Measurements from ENCODE around the gene ATXN2. TPM values are rescaled to one million over a fixed set of nuclear protein-coding genes. Genes with fewer than 3 reads are reported as not detected.
"Not testable (repeated sequence)": the region's sequence is repeated elsewhere in the genome, so short reads cannot be mapped to it uniquely, and the experiment has no call there.

Gene ATXN2
- total RNA-seq, 2 donors from 2014 or later: 81.0 to 109 TPM

DNA sequence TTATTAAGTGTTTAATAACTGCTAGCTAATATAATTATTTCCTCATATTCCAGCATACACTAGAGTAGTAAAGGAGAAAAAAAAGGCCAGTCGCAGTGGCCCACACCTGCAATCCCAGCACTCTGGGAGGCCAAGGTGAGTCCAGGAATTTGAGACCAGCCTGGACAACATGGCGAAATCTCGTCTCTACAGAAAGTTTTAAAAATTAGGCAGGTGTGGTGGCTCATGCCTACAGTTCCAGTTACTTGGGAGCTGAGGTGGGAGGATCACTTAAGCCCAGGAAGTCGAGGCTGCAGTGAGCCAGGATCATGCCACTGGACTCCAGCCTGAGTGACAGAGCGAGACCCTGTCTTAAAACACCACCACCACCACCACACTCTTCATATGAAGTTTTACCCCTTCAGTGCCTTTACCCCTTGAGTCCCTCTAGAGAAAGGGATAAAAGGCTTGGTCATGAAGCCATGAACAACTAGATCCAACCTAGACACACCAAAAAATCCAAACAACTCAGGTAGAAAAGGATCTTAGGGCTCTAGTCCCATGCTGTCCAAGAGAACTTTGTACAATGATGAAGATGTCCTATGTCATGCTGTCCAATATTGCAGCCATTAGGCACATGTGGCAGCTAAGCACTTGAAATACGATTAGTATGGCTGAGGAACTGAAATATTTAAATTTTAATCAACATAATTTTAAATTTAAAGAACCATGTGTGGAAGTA, 29.6 kb downstream of the ATXN2 start:
- Histone ChIP-seq H3K4me1 (ENCODE audit: control insufficient read depth in 1 of 2, low read depth in 2 of 2) (peaks cover 7 to 22% of the 10 kb centered on the region in 2 donors), H3K36me3 (no peaks in the 10 kb centered on the region), H3K4me3 (no peak overlapping the region), H3K27ac (no peak overlapping the region), H3K27me3 (replicated peaks; ENCODE audit: insufficient read depth) (no peaks in the 10 kb centered on the region), H3K9me3 (no peaks in the 10 kb centered on the region)
- TF ChIP-seq, protein P1, sequence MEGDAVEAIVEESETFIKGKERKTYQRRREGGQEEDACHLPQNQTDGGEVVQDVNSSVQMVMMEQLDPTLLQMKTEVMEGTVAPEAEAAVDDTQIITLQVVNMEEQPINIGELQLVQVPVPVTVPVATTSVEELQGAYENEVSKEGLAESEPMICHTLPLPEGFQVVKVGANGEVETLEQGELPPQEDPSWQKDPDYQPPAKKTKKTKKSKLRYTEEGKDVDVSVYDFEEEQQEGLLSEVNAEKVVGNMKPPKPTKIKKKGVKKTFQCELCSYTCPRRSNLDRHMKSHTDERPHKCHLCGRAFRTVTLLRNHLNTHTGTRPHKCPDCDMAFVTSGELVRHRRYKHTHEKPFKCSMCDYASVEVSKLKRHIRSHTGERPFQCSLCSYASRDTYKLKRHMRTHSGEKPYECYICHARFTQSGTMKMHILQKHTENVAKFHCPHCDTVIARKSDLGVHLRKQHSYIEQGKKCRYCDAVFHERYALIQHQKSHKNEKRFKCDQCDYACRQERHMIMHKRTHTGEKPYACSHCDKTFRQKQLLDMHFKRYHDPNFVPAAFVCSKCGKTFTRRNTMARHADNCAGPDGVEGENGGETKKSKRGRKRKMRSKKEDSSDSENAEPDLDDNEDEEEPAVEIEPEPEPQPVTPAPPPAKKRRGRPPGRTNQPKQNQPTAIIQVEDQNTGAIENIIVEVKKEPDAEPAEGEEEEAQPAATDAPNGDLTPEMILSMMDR (IDR thresholded peaks at IDR 0.05): no peak
- DNase-seq (ENCODE audit: low spot score): no peak
- ATAC-seq (ENCODE audit: insufficient number of reproducible peaks, low FRiP score, low read depth): no peak

DNA sequence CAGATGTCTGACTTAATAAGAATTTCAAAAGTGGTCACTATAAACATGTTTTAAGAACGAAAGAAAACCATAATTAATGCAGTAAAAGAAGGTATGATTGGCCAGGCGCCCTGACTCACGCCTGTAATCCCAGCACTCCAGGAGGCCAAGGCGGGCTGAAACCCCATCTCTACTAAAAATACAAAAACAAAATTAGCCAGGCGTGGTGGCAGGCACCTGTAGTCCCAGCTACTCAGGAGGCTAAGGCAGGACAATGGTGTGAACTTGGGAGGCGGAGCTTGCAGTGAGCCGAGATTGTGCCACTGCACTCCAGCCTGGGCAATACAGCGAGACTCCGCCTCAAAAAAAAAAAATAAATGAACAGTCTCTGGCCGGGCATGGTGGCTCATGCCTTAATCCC, 38.3 kb downstream of the ATXN2 start:
- not testable (repeated sequence) for H3K27ac ChIP-seq; ATAC-seq (ENCODE audit: insufficient number of reproducible peaks, low FRiP score, low read depth); H3K4me3 ChIP-seq; DNase-seq (ENCODE audit: low spot score); H3K9me3 ChIP-seq; H3K36me3 ChIP-seq; H3K27me3 ChIP-seq (replicated peaks; ENCODE audit: insufficient read depth)
- H3K4me1 ChIP-seq (ENCODE audit: control insufficient read depth in 1 of 2, low read depth in 2 of 2): peaks cover 23 to 44% of the 10 kb centered on the region in 2 donors

GRCh38 chr12:111558107-111558376, 41.1 kb downstream of the ATXN2 start:
- DNase-seq (ENCODE audit: low spot score) (no peak), ATAC-seq (ENCODE audit: insufficient number of reproducible peaks, low FRiP score, low read depth) (no peak)
- peaks cover 23 to 34% of the 10 kb centered on the region in 2 donors for H3K4me1 ChIP-seq (ENCODE audit: control insufficient read depth in 1 of 2, low read depth in 2 of 2)
- H3K4me3 ChIP-seq: no peak overlapping the region
- H3K9me3 ChIP-seq: no peaks in the 10 kb centered on the region
- H3K27me3 ChIP-seq (replicated peaks; ENCODE audit: insufficient read depth): no peaks in the 10 kb centered on the region
- no peaks in the 10 kb centered on the region for H3K36me3 ChIP-seq
- no peak overlapping the region for H3K27ac ChIP-seq
- TF ChIP-seq, protein P1 (IDR thresholded peaks at IDR 0.05): no peak

- H3K9me3 ChIP-seq: no peaks in the 10 kb centered on the region
- DNase-seq (ENCODE audit: low spot score) (no peak), ATAC-seq (ENCODE audit: insufficient number of reproducible peaks, low FRiP score, low read depth) (no peak)
- H3K27ac ChIP-seq: peak overlapping the region in 1 of 2 donors; percentile 8
- H3K4me1 ChIP-seq (ENCODE audit: control insufficient read depth in 1 of 2, low read depth in 2 of 2): peaks cover 19 to 30% of the 10 kb centered on the region in 2 donors
- no peaks in the 10 kb centered on the region for H3K36me3 ChIP-seq
- H3K4me3 ChIP-seq: no peak overlapping the region
- TF ChIP-seq, protein P1 (IDR thresholded peaks at IDR 0.05): no peak
- no peaks in the 10 kb centered on the region for H3K27me3 ChIP-seq (replicated peaks; ENCODE audit: insufficient read depth)
Measured at GRCh38 chr12:111557271-111558106, 41.6 kb downstream of the ATXN2 start.

DNA sequence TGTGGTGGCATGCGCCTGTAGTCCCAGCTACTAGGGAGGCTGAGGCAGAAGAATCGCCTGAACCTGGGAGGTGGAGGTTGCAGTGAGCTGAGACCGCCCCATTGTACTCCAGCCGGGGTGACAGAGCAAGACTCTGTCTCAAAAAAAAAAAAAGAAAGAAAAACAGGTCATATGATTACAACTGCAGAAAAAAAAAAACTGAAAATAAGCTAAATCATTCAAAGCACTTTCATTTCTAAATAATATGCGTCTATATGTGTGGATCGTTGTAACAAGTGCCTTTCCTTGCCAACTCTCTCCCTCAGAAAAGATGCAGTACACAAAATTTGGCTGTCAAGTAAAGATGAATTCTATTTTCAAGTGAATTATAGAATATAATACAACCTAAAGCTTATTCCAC, 42.4 kb downstream of the ATXN2 start:
- DNase-seq (ENCODE audit: low spot score): no peak
- ATAC-seq (ENCODE audit: insufficient number of reproducible peaks, low FRiP score, low read depth): no peak
- no peaks in the 10 kb centered on the region for H3K27me3 ChIP-seq (replicated peaks; ENCODE audit: insufficient read depth)
- H3K9me3 ChIP-seq: no peaks in the 10 kb centered on the region
- peaks cover 4% of the 10 kb centered on the region for H3K36me3 ChIP-seq
- no peak overlapping the region for H3K4me3 ChIP-seq
- TF ChIP-seq, protein P1 (IDR thresholded peaks at IDR 0.05): no peak
- H3K27ac ChIP-seq: peak overlapping the region in 1 of 2 donors; percentile 8
- H3K4me1 ChIP-seq (ENCODE audit: control insufficient read depth in 1 of 2, low read depth in 2 of 2): peaks cover 15 to 22% of the 10 kb centered on the region in 2 donors

DNA sequence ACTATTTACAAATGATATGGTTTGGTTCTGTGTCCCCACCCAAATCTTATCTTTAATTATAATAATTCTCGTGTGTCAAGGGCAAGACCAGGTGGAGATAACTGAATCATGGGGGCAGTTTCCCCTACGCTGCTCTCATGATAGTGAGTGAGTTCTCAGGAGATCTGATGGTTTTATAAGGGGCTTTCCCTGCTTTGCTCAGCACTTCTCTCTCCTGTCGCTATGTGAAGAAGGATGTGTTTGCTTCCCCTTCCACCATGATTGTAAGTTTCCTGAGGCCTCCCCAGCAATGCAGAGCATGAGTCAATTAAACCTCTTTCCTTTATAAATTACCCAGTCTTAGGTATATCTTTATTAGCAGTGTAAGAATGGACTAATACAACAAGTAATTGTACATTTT, 43.8 kb downstream of the ATXN2 start:
- H3K4me3 ChIP-seq; ATAC-seq (ENCODE audit: insufficient number of reproducible peaks, low FRiP score, low read depth); DNase-seq (ENCODE audit: low spot score); H3K27ac ChIP-seq; H3K27me3 ChIP-seq (replicated peaks; ENCODE audit: insufficient read depth); H3K9me3 ChIP-seq; H3K36me3 ChIP-seq: not testable (repeated sequence)
- H3K4me1 ChIP-seq (ENCODE audit: control insufficient read depth in 1 of 2, low read depth in 2 of 2): peaks cover 15 to 22% of the 10 kb centered on the region in 2 donors

All from thoracic aorta (tissue), 2 donors.